ENCODE results near the gene KIF21B.

Gene KIF21B

DNA sequence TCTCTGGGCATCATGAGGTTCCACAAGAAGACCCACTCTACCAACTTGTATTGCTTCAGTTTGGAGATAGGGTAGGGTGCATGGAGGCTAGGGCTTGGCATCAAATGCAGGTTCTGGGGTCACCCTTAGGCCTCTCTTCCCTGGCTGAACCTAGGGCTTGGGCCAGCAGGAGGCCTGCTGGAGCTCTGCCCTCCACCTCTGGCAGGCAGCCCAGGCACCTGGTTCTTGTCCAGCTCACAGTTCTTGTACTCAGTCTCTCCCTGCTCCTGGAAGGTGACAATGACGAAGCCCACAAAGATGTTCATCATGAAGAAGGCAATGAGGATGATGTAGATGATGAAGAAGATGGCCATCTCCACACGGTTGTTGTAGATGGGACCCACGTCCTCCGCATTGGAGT lies 37.5 kb upstream of the KIF21B start:
- DNase-seq (ENCODE audit: extremely low spot score), result no peak
- CTCF ChIA-PET, result no interaction called here
- POLR2A ChIA-PET, result no interaction called here
- TF ChIP-seq, protein P1, sequence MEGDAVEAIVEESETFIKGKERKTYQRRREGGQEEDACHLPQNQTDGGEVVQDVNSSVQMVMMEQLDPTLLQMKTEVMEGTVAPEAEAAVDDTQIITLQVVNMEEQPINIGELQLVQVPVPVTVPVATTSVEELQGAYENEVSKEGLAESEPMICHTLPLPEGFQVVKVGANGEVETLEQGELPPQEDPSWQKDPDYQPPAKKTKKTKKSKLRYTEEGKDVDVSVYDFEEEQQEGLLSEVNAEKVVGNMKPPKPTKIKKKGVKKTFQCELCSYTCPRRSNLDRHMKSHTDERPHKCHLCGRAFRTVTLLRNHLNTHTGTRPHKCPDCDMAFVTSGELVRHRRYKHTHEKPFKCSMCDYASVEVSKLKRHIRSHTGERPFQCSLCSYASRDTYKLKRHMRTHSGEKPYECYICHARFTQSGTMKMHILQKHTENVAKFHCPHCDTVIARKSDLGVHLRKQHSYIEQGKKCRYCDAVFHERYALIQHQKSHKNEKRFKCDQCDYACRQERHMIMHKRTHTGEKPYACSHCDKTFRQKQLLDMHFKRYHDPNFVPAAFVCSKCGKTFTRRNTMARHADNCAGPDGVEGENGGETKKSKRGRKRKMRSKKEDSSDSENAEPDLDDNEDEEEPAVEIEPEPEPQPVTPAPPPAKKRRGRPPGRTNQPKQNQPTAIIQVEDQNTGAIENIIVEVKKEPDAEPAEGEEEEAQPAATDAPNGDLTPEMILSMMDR (IDR thresholded peaks at IDR 0.05; ENCODE audit: control extremely low read depth, extremely low read depth, low read depth, missing control alignments), result no peak

DNA sequence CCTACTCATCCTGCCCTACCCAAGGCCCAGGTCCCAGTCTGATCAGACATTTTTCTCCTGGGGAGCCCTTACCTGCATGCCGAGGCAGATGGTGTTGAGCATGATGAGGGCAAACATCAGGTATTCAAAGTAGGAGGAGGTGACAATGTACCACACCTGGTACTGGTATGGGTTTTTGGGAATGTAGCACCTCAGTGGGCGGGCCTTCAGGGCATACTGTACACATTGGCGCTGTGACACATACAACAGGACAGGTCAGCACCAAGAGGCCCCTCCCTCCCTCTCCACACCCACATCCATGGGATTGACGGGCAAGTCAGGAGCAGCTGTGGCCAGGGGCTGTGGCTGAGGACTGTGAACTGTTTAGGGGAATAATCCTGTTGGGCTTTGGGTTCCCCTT lies 37.1 kb upstream of the KIF21B start:
- CTCF ChIA-PET, result no interaction called here
- no peak for DNase-seq (ENCODE audit: extremely low spot score)
- POLR2A ChIA-PET, result no interaction called here
- TF ChIP-seq, protein P1 (IDR thresholded peaks at IDR 0.05; ENCODE audit: control extremely low read depth, extremely low read depth, low read depth, missing control alignments), result no peak

DNA sequence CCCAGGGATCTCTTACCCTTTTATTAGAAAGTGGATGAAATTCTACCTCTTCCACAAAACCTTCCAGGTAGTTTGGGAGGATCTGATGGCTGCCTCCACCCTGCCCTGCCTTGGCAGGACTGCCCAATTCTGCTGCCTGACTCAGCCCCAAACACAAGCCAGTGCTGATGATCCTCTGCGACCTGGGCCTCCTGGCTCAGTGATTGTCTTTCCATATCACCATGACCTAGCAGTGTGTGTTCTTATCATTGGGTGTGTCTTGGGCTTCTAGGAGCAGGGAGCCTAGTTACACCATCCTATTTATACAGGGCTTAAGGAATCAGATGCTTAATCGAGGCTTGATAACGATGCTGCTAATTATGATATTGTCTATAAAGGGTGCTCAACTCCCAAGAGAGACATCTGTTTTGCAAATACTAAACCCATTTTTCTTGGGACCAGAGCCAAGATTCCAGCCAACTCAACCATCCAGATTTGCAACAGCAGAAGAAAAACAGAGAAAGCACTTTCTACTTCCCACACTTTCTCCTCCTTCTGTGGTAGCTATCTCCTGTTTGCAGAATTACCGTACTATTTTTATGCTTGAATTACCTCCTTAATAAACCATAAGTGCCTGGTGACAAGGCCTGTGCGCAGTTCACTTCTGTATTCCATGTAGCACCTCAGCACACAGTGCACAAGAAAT lies 36.5 kb upstream of the KIF21B start:
- no peak for DNase-seq (ENCODE audit: extremely low spot score)
- TF ChIP-seq, protein P1 (IDR thresholded peaks at IDR 0.05; ENCODE audit: control extremely low read depth, extremely low read depth, low read depth, missing control alignments), result no peak
- ChIA-PET POLR2A (no interaction called here), CTCF (interaction anchor here (1.4 kb wide), 1 partner anchor 34 kb away, joined by 3 read pairs; no protein-coding TSS in a partner anchor)

DNA sequence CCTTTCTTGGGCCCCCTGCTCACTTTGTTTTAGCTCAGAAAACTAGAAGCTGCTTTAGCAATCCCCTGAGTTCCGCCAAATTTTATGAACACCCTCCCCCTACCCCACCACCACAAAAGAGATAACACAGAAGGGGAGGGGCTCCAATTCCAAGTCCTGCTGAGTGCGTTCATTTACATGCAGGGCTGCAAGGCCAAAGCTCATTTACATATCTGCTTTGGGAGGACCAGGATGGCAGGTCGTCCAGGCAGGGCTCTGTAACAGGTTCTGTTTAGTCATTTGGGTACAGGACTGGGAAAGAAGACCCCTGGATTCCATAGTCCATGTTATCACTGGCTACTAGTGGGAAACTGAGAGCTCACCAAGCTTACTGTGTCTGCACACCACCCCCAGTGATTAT lies 35.9 kb upstream of the KIF21B start:
- ChIA-PET POLR2A (no interaction called here), CTCF (interaction anchor here (1.4 kb wide), 1 partner anchor 35 kb away, joined by 3 read pairs; no protein-coding TSS in a partner anchor)
- no peak for DNase-seq (ENCODE audit: extremely low spot score)
- TF ChIP-seq, protein P1 (IDR thresholded peaks at IDR 0.05; ENCODE audit: control extremely low read depth, extremely low read depth, low read depth, missing control alignments), result no peak

DNA sequence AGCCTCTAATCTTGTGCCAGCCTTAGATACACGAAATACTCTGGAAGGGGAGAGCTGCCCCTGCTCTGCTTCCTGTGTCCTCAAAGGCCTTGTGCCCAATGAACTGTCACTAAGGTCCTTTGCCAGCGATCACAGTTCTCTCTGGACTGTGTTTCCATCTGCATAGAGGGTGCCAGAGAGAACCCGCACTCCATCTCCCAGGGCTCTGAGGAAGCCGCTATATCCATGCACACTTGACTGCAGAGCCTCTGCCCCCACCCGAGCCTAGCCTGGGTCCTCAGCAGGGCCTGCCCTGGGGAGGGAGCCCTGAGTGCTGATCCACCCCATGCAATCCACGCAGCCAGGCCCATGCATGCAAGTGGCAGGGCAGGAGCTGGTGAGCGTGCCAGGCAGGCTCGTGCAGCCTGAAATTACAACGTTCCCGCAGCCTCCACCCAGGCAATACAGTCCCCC lies 30.6 kb upstream of the KIF21B start:
- CTCF ChIA-PET, result interaction anchor here (1.2 kb wide), 1 partner anchor 12 kb away, joined by 3 read pairs; no protein-coding TSS in a partner anchor

DNA sequence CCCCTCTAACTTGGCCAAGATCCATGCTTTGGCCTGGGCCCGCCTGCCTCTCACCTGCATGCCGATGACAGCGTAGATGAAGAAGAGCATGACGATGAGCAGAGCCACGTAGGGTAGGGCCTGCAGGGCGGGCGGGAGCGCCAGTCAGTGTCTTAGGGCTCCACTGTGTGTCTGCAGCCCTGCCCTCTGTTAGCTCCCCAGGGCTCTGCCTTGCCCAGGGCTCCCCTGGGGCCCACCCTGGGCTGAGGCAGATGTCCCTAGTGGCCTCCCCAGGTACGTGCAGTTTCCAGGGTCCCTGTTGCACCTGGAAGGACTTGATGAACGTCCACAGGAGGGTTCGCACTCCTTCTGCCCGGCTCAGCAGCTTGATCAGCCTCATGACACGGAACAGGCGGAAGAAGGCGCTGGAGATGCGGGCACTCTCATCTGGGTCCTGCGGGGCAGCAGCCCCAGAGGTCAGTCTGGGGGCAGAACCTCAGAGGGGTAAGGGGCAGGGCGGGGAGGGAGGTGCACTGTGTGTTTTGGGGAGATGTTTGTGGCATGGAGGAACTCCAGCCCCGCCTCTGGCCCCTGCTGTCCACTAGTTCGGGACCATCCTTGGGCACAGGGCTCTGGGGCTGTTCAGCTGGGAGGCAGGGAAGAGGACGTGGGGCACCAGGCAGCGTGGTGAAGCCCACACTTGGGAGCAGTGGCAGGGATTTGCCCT lies 29.8 kb upstream of the KIF21B start:
- POLR2A ChIA-PET, result no interaction called here
- DNase-seq (ENCODE audit: extremely low spot score), result no peak
- TF ChIP-seq, protein P1 (IDR thresholded peaks at IDR 0.05; ENCODE audit: control extremely low read depth, extremely low read depth, low read depth, missing control alignments), result peak; percentile 12
- CTCF ChIA-PET, result interaction anchor here (1.2 kb wide), 1 partner anchor 11 kb away, joined by 3 read pairs; no protein-coding TSS in a partner anchor

More for the DNA sequence above, 30.6 kb upstream of the KIF21B start:
- POLR2A ChIA-PET, result no interaction called here
- DNase-seq (ENCODE audit: extremely low spot score), result no peak
- TF ChIP-seq, protein P1 (IDR thresholded peaks at IDR 0.05; ENCODE audit: control extremely low read depth, extremely low read depth, low read depth, missing control alignments), result no peak

All from GM10248 (cell line).